Right renal pelvis (tissue), 4 donors: ENCODE data around the gene LEMD1. TPM values are rescaled to one million over a fixed set of nuclear protein-coding genes. Genes with fewer than 3 reads are reported as not detected.

Experiments
- DNase-seq, 4 donors: peaks; one replicate each; pipeline ENCODE4 v3.0.0-alpha.2; 2013; ENCODE audit warnings: low read depth in 4 of 4, low spot score in 3 of 4, missing footprints in 1 of 4
- polyA plus RNA-seq, 4 donors: library from polyadenylated mRNA; unstranded; fragments of 120-200 nt; gene quantifications; one replicate each; pipeline ENCODE4 v1.2.1, GENCODE V29; 2013; ENCODE audit not compliant: insufficient read length in 4 of 4

The LEMD1 gene
- polyA plus RNA-seq, 4 donors, result 2.8 to 3.9 (median 3.4) TPM

DNA sequence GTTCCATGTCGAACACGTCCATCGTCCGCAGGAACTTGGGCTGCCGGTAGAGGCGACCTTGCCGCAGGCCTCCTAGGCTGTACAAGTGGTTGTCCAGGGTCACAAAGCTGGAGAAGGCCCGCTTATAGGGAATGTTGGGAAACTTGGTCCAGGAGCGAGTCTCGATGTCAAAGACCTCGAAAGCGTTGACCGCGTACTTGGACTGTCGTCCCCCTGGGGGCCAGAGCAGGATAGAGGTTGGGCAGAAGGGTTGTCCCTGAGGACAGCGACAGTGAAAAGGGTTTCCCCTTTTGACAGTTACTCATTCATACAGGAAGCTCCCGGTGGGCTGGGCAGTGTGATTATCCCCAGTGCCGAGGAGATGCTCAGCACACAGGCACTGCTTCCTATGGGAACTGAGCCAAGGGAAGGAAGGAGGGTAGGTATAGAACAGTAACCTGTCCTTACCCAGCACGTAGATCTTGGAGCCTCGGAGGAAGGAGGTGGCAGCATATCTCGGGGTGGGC, 82.6 kb downstream of the LEMD1 start:
- no peak for DNase-seq

DNA sequence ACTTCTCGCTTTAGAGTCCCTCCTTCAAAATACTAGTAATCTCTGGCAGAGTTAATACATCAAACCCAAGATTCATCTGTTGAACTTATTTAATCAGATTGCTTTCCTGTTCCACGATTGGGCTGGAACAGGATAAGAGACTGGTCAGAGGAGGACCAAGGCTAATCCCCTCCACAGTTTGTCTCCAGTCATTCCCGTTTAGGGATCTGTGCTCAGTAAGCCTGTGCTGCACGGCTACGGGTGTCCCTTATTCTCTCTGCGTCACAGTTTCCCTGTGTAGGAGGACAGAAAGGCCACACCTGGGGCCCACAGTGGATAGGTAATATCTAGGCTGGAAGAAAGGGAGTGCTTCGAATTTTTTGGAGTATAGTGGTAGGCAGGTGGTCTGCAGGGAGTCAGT, 83.8 kb downstream of the LEMD1 start:
- no peak for DNase-seq

DNA sequence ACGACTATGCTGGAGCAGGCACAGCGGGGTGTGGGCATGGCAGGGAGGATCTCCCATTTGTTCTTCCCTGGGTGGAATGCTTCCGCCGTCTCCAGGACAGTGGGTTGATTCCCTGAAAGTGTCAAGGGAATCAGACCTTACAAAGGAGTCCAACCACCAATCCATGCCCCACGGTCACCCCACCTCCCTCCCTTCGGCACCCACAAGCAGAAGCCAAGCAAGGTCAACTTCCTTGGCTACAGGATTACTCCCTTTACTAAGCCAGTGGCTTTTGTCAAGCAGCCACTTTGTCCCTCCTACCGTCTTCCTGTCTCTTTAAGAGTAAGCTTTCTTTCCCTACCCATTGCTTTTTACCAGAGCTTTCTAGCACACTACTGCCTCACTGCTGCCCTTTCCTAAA, 84.4 kb downstream of the LEMD1 start:
- DNase-seq, result no peak

DNA sequence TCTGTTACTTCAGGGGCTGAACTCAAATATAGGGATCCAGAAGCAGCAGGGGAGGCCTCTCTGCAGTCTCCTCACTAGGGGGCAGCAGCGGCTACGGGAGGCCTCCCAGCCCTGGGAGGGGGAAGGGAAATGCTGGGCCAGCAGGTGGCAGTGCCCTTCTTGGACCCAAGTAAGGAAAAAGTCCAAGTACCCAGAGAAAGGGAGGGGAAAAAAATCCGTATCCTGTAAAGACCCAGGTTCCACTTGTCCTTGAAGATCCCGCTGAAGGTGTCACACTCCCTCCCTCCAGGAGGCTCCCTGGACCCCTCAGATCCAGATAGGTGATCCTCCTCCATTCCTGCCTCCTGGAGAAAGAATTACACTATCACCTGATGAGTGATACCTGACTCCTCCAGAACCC, 86.2 kb downstream of the LEMD1 start:
- DNase-seq, result peak in 3 of 4 donors; percentile 68 to 73 (median 70)

DNA sequence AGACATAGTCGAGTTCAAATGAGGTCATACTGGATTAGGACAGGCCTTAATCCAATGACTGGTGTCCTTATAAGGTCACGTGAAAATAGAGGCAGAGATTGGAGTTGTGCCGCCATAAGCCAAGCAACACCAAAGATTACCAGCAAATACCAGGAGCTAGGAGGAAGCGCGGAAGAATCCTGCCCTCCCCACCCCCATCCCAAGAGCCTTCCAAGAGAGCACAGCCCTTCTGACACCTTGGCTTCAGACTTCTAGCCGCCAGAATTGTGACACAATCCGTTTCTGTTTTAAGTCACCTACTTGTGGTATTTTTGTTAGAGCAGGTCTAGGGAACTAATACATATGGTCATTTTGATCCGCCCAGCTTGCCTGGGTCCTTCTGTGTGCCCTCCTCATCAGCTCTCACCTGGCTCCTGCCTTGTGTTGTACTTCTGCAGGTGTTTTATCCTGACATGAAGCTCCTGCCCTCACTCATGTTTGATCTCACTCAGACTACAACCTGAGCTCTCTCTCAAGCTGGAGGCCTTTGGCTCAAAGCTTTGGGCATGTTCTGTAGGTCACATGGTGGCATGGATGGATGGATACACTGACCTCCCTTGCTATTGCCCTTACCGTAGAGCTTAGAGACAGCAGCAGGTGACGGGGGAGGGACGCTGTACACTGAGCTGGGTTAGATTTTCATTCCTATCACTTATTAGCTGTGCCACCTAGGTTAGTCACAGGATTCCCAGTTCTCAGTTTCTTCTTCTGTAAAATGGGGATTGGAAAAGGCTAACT, 89.7 kb downstream of the LEMD1 start:
- no peak for DNase-seq

Other genes with a start within 250 kb of the LEMD1 start
- gene DSTYK, start 210.4 kb downstream of the LEMD1 start, polyA plus RNA-seq, result 10 to 100 TPM; 18.6 to 21.6 (median 20.7) TPM
- 1 to 10 TPM; 6.3 to 8.3 (median 7.6) TPM for gene TMCC2, start 194.1 kb downstream of the LEMD1 start, polyA plus RNA-seq
- 10 to 100 TPM in 3 of 4 donors, 1 to 10 TPM in 1; 7.6 to 12.5 (median 11.1) TPM for gene NUAK2, start 100.3 kb downstream of the LEMD1 start, polyA plus RNA-seq
- 1 to 10 TPM; 1.5 to 2.4 (median 2.2) TPM for gene KLHDC8A, start 65.1 kb downstream of the LEMD1 start, polyA plus RNA-seq
- 1 to 10 TPM; 2.9 to 3.0 (median 3.0) TPM for gene BLACAT1, start 34.0 kb upstream of the LEMD1 start, polyA plus RNA-seq
- 10 to 100 TPM; 20.1 to 34.5 (median 25.5) TPM for gene CDK18, start 82.6 kb upstream of the LEMD1 start, polyA plus RNA-seq
- gene ELK4, start 210.0 kb upstream of the LEMD1 start, polyA plus RNA-seq, result 10 to 100 TPM; 13.4 to 21.5 (median 18.2) TPM